Natural killer cell treated with Interleukin-12 subunit alpha and Interleukin-12 subunit beta and Interleukin-15 and Interleukin-18, amount 100 ng/mL, for 72 hours (primary cell): Measurements from ENCODE around the gene C1orf174. TPM values are rescaled to one million over a fixed set of nuclear protein-coding genes. Genes with fewer than 3 reads are reported as not detected.
"Not testable (repeated sequence)": the region's sequence is repeated elsewhere in the genome, so short reads cannot be mapped to it uniquely, and the experiment has no call there.

ENCODE experiments used
- ATAC-seq, 2 donors: fragments of 150-1000 bp; cut with Tn5 transposase in 1 of 2; sonication (Bioruptor Pico), chemical (Tn5 transposase) in 1 of 2; 2 replicates each; pipeline ENCODE4 v1.10.0; 2021
- DNase-seq: peaks from one replicate; pipeline ENCODE4 v3.0.0; 2022; ENCODE audit warnings: low spot score
- H3K27ac Mint-ChIP-seq, 2 donors: 1 replicate in 1 of 2; 2 replicates in 1 of 2; pipeline ENCODE4 v1.8.0; 2022; ENCODE audit warnings: mixed read lengths in 2 of 2, mild to moderate bottlenecking in 1 of 2, moderate library complexity in 1 of 2
- H3K27me3 Mint-ChIP-seq, 2 donors: 1 replicate in 1 of 2; 2 replicates in 1 of 2; pipeline ENCODE4 v1.8.0; 2022; ENCODE audit warnings: mixed read lengths in 2 of 2
- H3K36me3 Mint-ChIP-seq: one replicate; pipeline ENCODE4 v1.8.0; 2022; ENCODE audit warnings: mixed read lengths
- H3K4me1 Mint-ChIP-seq, 2 donors: 1 replicate in 1 of 2; 2 replicates in 1 of 2; pipeline ENCODE4 v1.8.0; 2022; ENCODE audit warnings: low read depth in 2 of 2, mixed read lengths in 2 of 2, mild to moderate bottlenecking in 1 of 2
- H3K4me3 Mint-ChIP-seq: one replicate; pipeline ENCODE4 v1.8.0; 2022; ENCODE audit warnings: mixed read lengths
- H3K9me3 Mint-ChIP-seq: 2 replicates; pipeline ENCODE4 v1.8.0; 2022; ENCODE audit warnings: mixed read lengths
- total RNA-seq, 2 donors: library from RNA; stranded (reverse); gene quantifications; one replicate each; pipeline ENCODE4 v1.2.3, GENCODE V29; 2022

C1orf174 gene
- total RNA-seq, 2 donors from 2014 or later = 31.0 to 34.6 TPM

- H3K27me3 Mint-ChIP-seq = peaks cover 5 to 12% of the 10 kb centered on the region in 2 donors
- no peak overlapping the region for H3K4me3 Mint-ChIP-seq
- ATAC-seq (peak in 1 of 2 donors; percentile 55), DNase-seq (peak; percentile 39)
- H3K27ac Mint-ChIP-seq = no peak overlapping the region
- no peaks in the 10 kb centered on the region for H3K9me3 Mint-ChIP-seq
- H3K4me1 Mint-ChIP-seq = peaks cover 0 to 10% of the 10 kb centered on the region in 2 donors
- no peaks in the 10 kb centered on the region for H3K36me3 Mint-ChIP-seq
Observed at GRCh38 chr1:3922201-3922725, 22.2 kb upstream of the C1orf174 start.

GRCh38 chr1:3921765-3922164, 21.7 kb upstream of the C1orf174 start:
- H3K27ac Mint-ChIP-seq = no peak overlapping the region

GRCh38 chr1:3919706-3920105, 19.6 kb upstream of the C1orf174 start:
- no peak for ATAC-seq
- Mint-ChIP-seq H3K4me3 (no peak overlapping the region), H3K27ac (no peak overlapping the region)

More at GRCh38 chr1:3921765-3922164, 21.7 kb upstream of the C1orf174 start:
- H3K36me3 Mint-ChIP-seq = no peaks in the 10 kb centered on the region
- no peaks in the 10 kb centered on the region for H3K9me3 Mint-ChIP-seq
- H3K4me1 Mint-ChIP-seq = peaks cover 0 to 10% of the 10 kb centered on the region in 2 donors
- no peak for ATAC-seq
- DNase-seq = no peak
- peaks cover 5 to 7% of the 10 kb centered on the region in 2 donors for H3K27me3 Mint-ChIP-seq
- H3K4me3 Mint-ChIP-seq = no peak overlapping the region

GRCh38 chr1:3918966-3919611, 19.0 kb upstream of the C1orf174 start:
- peaks cover 0 to 2% of the 10 kb centered on the region in 2 donors for H3K27me3 Mint-ChIP-seq
- peak; percentile 42 for DNase-seq
- ATAC-seq = no peak
- no peaks in the 10 kb centered on the region for H3K36me3 Mint-ChIP-seq
- no peak overlapping the region for H3K4me3 Mint-ChIP-seq
- no peaks in the 10 kb centered on the region for H3K9me3 Mint-ChIP-seq
- no peak overlapping the region for H3K27ac Mint-ChIP-seq
- H3K4me1 Mint-ChIP-seq = peaks cover 0 to 10% of the 10 kb centered on the region in 2 donors

More at GRCh38 chr1:3919706-3920105, 19.6 kb upstream of the C1orf174 start:
- no peaks in the 10 kb centered on the region for H3K36me3 Mint-ChIP-seq
- no peaks in the 10 kb centered on the region for H3K9me3 Mint-ChIP-seq
- DNase-seq = no peak
- H3K27me3 Mint-ChIP-seq = peaks cover 0 to 2% of the 10 kb centered on the region in 2 donors
- H3K4me1 Mint-ChIP-seq = peaks cover 0 to 10% of the 10 kb centered on the region in 2 donors

- not testable (repeated sequence) for H3K36me3 Mint-ChIP-seq, H3K4me1 Mint-ChIP-seq, H3K27ac Mint-ChIP-seq, H3K4me3 Mint-ChIP-seq, H3K9me3 Mint-ChIP-seq, H3K27me3 Mint-ChIP-seq, DNase-seq, ATAC-seq
Observed at GRCh38 chr1:3918359-3918758, 18.3 kb upstream of the C1orf174 start.

- H3K36me3 Mint-ChIP-seq = no peaks in the 10 kb centered on the region
- peaks cover 0 to 9% of the 10 kb centered on the region in 2 donors for H3K4me1 Mint-ChIP-seq
- ATAC-seq (no peak), DNase-seq (peak; percentile 40)
- H3K27ac Mint-ChIP-seq = no peak overlapping the region
- no peaks in the 10 kb centered on the region for H3K9me3 Mint-ChIP-seq
- peaks cover 0 to 2% of the 10 kb centered on the region in 2 donors for H3K27me3 Mint-ChIP-seq
- H3K4me3 Mint-ChIP-seq = no peak overlapping the region
Observed at GRCh38 chr1:3917761-3918160, 17.7 kb upstream of the C1orf174 start.

GRCh38 chr1:3915551-3916121, 15.6 kb upstream of the C1orf174 start:
- peak; percentile 45 for DNase-seq
- Mint-ChIP-seq H3K4me1 (peaks cover 0 to 4% of the 10 kb centered on the region in 2 donors), H3K27ac (no peak overlapping the region), H3K4me3 (no peak overlapping the region), H3K27me3 (peaks cover 0 to 2% of the 10 kb centered on the region in 2 donors), H3K9me3 (no peaks in the 10 kb centered on the region), H3K36me3 (no peaks in the 10 kb centered on the region)
- ATAC-seq = no peak

GRCh38 chr1:3914911-3915310, 14.8 kb upstream of the C1orf174 start:
- Mint-ChIP-seq H3K9me3 (no peaks in the 10 kb centered on the region), H3K36me3 (no peaks in the 10 kb centered on the region), H3K4me1 (peaks cover 0 to 4% of the 10 kb centered on the region in 2 donors), H3K27me3 (peaks cover 0 to 3% of the 10 kb centered on the region in 2 donors), H3K27ac (no peak overlapping the region), H3K4me3 (no peak overlapping the region)
- ATAC-seq (no peak), DNase-seq (no peak)

GRCh38 chr1:3914331-3914851, 14.3 kb upstream of the C1orf174 start:
- Mint-ChIP-seq H3K4me1 (peaks cover 0 to 4% of the 10 kb centered on the region in 2 donors), H3K27me3 (peaks cover 0 to 5% of the 10 kb centered on the region in 2 donors), H3K27ac (no peak overlapping the region), H3K4me3 (no peak overlapping the region), H3K36me3 (no peaks in the 10 kb centered on the region), H3K9me3 (no peaks in the 10 kb centered on the region)
- ATAC-seq (no peak), DNase-seq (no peak)

GRCh38 chr1:3912809-3913685, 13.0 kb upstream of the C1orf174 start:
- H3K4me3 Mint-ChIP-seq = no peak overlapping the region
- no peak overlapping the region for H3K27ac Mint-ChIP-seq
- H3K36me3 Mint-ChIP-seq = no peaks in the 10 kb centered on the region
- peaks cover 0 to 2% of the 10 kb centered on the region in 2 donors for H3K27me3 Mint-ChIP-seq
- H3K9me3 Mint-ChIP-seq = no peaks in the 10 kb centered on the region
- DNase-seq (peak; percentile 56), ATAC-seq (no peak)
- H3K4me1 Mint-ChIP-seq = peaks cover 0 to 4% of the 10 kb centered on the region in 2 donors

GRCh38 chr1:3911981-3912808, 12.1 kb upstream of the C1orf174 start:
- DNase-seq (peak; percentile 56), ATAC-seq (peak in 1 of 2 donors; percentile 20)
- H3K4me3 Mint-ChIP-seq = no peak overlapping the region
- peaks cover 0 to 4% of the 10 kb centered on the region in 2 donors for H3K4me1 Mint-ChIP-seq
- H3K27me3 Mint-ChIP-seq = peaks cover 0 to 2% of the 10 kb centered on the region in 2 donors
- H3K36me3 Mint-ChIP-seq = no peaks in the 10 kb centered on the region
- H3K27ac Mint-ChIP-seq = no peak overlapping the region
- no peaks in the 10 kb centered on the region for H3K9me3 Mint-ChIP-seq

- Mint-ChIP-seq H3K4me3 (no peak overlapping the region), H3K27me3 (peaks cover 0 to 2% of the 10 kb centered on the region in 2 donors), H3K36me3 (no peaks in the 10 kb centered on the region), H3K27ac (no peak overlapping the region), H3K9me3 (no peaks in the 10 kb centered on the region), H3K4me1 (peaks cover 0 to 4% of the 10 kb centered on the region in 2 donors)
- DNase-seq = peak; percentile 70
- ATAC-seq = peak; percentile 60 to 69
Observed at GRCh38 chr1:3910857-3911845, 11.1 kb upstream of the C1orf174 start.
